ENCODE data around the gene SIGLEC12. TPM values are rescaled to one million over a fixed set of nuclear protein-coding genes. Genes with fewer than 3 reads are reported as not detected.

Gene SIGLEC12
- not detected in 5 replicates for total RNA-seq (2022; extraction: Qiagen RNA extraction; ENCODE audit: low read depth)

DNA sequence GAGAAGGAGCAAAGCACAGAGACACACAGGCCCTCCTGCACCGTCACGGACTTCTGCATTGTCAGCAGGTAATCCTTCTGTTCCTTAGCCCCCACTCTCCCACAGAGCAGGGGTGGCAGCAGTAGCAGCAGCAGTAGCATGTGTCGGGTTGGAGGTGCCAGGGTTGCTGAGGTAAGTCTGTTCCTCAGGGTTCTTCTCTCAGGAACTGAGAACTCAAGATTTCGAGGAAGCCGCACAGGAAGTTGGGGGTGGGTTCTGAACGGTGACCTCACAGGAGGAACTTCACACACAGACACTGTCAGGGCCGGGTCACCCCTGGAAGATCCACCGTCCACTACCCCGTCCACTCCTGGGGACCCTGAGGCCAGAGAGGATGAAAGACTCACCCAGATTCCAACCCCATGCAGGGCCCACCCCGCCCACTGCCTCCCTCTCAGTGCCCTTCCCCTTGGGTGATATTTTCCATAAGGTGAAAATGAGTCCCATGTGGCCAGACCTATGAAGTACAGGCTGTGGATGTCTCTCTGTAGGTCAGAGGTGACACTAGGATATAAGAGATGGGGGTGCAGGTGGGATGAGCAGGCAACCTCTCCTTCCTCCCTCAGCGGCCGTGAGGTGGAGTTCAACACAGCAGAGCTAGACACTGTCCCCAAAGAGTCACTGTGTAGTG, at the start of gene SIGLEC12:
TSS of gene SIGLEC12 (minus strand) at position 207 of the 670 bp plus-strand sequence. CDS start at position 140, 67 bp downstream.

DNA sequence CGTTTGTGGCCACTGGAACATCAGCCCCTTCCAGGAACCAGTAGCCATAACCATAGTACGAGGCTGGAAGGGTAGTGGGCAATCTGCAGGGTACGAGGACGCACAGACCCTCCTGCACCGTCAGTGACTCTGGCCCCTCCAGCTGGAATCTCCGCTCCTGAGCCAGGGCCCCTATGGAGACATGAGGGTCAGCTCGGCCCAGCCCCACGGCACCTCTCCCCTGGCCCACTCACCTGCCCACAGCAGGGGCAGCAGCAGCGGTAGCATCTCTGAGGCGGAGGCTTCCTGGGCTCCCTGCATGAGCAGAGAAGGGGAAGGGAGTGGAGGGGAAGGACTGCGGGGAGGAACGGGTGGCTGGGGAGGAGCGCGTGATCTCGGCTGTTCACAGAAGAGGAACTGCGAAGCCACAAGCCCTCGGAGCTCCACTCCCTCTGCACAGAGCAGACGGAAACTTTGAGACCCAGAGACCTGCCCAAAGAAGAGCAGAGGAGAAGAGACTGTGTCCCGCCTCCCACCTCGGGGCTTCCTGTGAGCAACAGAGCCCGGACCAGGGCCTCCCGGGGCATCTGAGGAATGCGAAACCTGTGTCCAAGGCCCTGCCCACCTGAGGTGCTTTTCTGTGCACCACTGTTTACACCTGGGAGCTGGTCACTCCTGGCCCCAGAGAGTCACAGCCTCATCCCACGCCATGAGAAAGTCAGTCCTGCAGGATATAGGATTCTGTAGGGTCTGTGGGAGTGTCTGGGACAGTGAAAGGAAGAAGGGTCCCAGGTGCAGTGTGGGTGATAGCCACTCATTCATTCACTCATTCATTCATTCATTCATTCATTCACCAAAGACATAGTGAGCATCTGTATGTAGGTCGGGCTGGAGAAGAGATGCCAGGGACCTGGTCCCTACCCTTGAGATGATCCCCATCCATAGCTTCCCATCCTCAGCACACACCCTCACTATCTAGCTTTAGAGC, 30.0 kb upstream of the SIGLEC12 start, which contains the start of gene SIGLEC6:
TSS of gene SIGLEC6 (minus strand) at position 322 of the 967 bp plus-strand sequence. CDS start at position 300, 22 bp downstream.

GRCh38 chr19:51478381-51479234, 23.0 kb downstream of the SIGLEC12 start, which contains the start of gene CEACAM18:
Gene CEACAM18 (plus strand): TSS chr19:51478539.

GRCh38 chr19:51458051-51458645, 43.5 kb downstream of the SIGLEC12 start, which contains the start of gene SIGLEC8:
Gene SIGLEC8 (minus strand): TSS chr19:51458454. CDS start chr19:51458387, 67 bp downstream.

Other genes starting within 250 kb of the SIGLEC12 start
- gene IGLON5, start 190.2 kb downstream of the SIGLEC12 start, total RNA-seq (2022; extraction: Qiagen RNA extraction; ENCODE audit: low read depth), result 0.02 to 0.06 TPM (median 0.05 TPM) in 3 of 5 replicates, not detected in the others
- gene VSIG10L, start 159.7 kb downstream of the SIGLEC12 start, total RNA-seq (2022; extraction: Qiagen RNA extraction; ENCODE audit: low read depth), result 6.7 to 10.1 TPM (median 9.5 TPM) in 5 replicates
- gene ETFB, start 135.4 kb downstream of the SIGLEC12 start, total RNA-seq (2022; extraction: Qiagen RNA extraction; ENCODE audit: low read depth), result 204 to 234 TPM (median 218 TPM) in 5 replicates
- gene CLDND2, start 132.8 kb downstream of the SIGLEC12 start, total RNA-seq (2022; extraction: Qiagen RNA extraction; ENCODE audit: low read depth), result 4.7 to 10.1 TPM (median 9.9 TPM) in 5 replicates
- gene NKG7, start 129.1 kb downstream of the SIGLEC12 start, total RNA-seq (2022; extraction: Qiagen RNA extraction; ENCODE audit: low read depth), result not detected in 5 replicates
- gene LIM2, start 113.8 kb downstream of the SIGLEC12 start, total RNA-seq (2022; extraction: Qiagen RNA extraction; ENCODE audit: low read depth), result not detected in 5 replicates
- gene C19orf84, start 111.2 kb downstream of the SIGLEC12 start, total RNA-seq (2022; extraction: Qiagen RNA extraction; ENCODE audit: low read depth), result not detected in 5 replicates
- not detected in 5 replicates for gene SIGLEC10, start 84.2 kb downstream of the SIGLEC12 start, total RNA-seq (2022; extraction: Qiagen RNA extraction; ENCODE audit: low read depth)
- not detected in 5 replicates for gene SIGLEC8, start 43.3 kb downstream of the SIGLEC12 start, total RNA-seq (2022; extraction: Qiagen RNA extraction; ENCODE audit: low read depth)
- not detected in 5 replicates for gene CEACAM18, start 23.3 kb downstream of the SIGLEC12 start, total RNA-seq (2022; extraction: Qiagen RNA extraction; ENCODE audit: low read depth)
- gene SIGLEC6, start 29.9 kb upstream of the SIGLEC12 start, total RNA-seq (2022; extraction: Qiagen RNA extraction; ENCODE audit: low read depth), result not detected in 5 replicates
- 4.2 to 5.6 TPM (median 4.3 TPM) in 5 replicates for gene ZNF175, start 69.5 kb upstream of the SIGLEC12 start, total RNA-seq (2022; extraction: Qiagen RNA extraction; ENCODE audit: low read depth)
- gene SIGLEC5, start 128.6 kb upstream of the SIGLEC12 start, total RNA-seq (2022; extraction: Qiagen RNA extraction; ENCODE audit: low read depth), result not detected in 5 replicates
- 0.03 to 0.20 TPM in 2 of 5 replicates, not detected in the others for gene SIGLEC14, start 145.0 kb upstream of the SIGLEC12 start, total RNA-seq (2022; extraction: Qiagen RNA extraction; ENCODE audit: low read depth)
- gene SPACA6, start 191.5 kb upstream of the SIGLEC12 start, total RNA-seq (2022; extraction: Qiagen RNA extraction; ENCODE audit: low read depth), result 7.8 to 17.5 TPM (median 11.3 TPM) in 5 replicates
- not detected in 5 replicates for gene HAS1, start 222.2 kb upstream of the SIGLEC12 start, total RNA-seq (2022; extraction: Qiagen RNA extraction; ENCODE audit: low read depth)

All from A549 treated with CpdA at 1 μM for 4 hours (cell line).